Gastrocnemius medialis (tissue), 4 donors: Measurements from ENCODE around the gene ZBTB21.

Experiments
- CTCF ChIP-seq, 5 experiments: fragments of 450-650 bp in 3 of 5; fragments of 200-600 bp in 2 of 5; sonication (generic) in 2 of 5; IDR thresholded peaks in 4 of 5; conservative IDR thresholded peaks in 1 of 5; 1 replicate in 4 of 5; 2 replicates in 1 of 5; pipeline ENCODE4 v1.5.1; 2016 to 2019; ENCODE audit warnings: antibody characterized with exemption in 5 of 5, mild to moderate bottlenecking in 3 of 5, moderate library complexity in 3 of 5
- POLR2A ChIP-seq, 2 donors: fragments of 450-650 bp; IDR thresholded peaks; one replicate each; pipeline ENCODE4 v1.6.1; 2017; ENCODE audit warnings: antibody characterized with exemption in 2 of 2, mild to moderate bottlenecking in 2 of 2, moderate library complexity in 2 of 2

- TF ChIP-seq CTCF (IDR thresholded peaks at IDR 0.05 in 4 of 5, conservative IDR thresholded peaks at IDR 0.05 in 1 of 5) (no peak), POLR2A (IDR thresholded peaks at IDR 0.05) (no peak)
Observed at GRCh38 chr21:42039911-42040351, 29.8 kb upstream of the ZBTB21 start.
